Lung (tissue), 12 donors: Measurements from ENCODE around the gene GABARAP. TPM values are rescaled to one million over a fixed set of nuclear protein-coding genes. Genes with fewer than 3 reads are reported as not detected.

ENCODE experiments used
- ATAC-seq: fragments of 200-7000 bp; cut with Tn5 transposase; one replicate; pipeline ENCODE4 v1.9.1; 2020; ENCODE audit warnings: moderate number of reproducible peaks; ENCODE audit not compliant: insufficient read depth, low FRiP score
- DNase-seq, 3 donors: peaks; one replicate each; pipeline ENCODE4 v3.0.0-alpha.2; 2013 to 2017
- H3K27ac ChIP-seq, 2 donors: one replicate each; pipeline ENCODE4 v1.5.1; 2013; ENCODE audit warnings: mild to moderate bottlenecking in 2 of 2, moderate library complexity in 2 of 2, control low read depth in 1 of 2, inconsistent platforms in 1 of 2, low read depth in 1 of 2, low read length in 1 of 2
- H3K27me3 ChIP-seq, 3 donors: one replicate each; pipeline ENCODE4 v1.5.1; 2013; ENCODE audit warnings: low read length in 2 of 3; ENCODE audit not compliant: control insufficient read depth in 3 of 3, insufficient read depth in 3 of 3
- H3K36me3 ChIP-seq, 4 donors: one replicate each; pipeline ENCODE4 v1.5.1; 2013; ENCODE audit warnings: low read length in 4 of 4, mild to moderate bottlenecking in 1 of 4, moderate library complexity in 1 of 4; ENCODE audit not compliant: control insufficient read depth in 4 of 4, insufficient read depth in 4 of 4
- H3K4me1 ChIP-seq, 5 donors: one replicate each; pipeline ENCODE4 v1.5.1; 2013; ENCODE audit warnings: low read length in 5 of 5, mild to moderate bottlenecking in 2 of 5, moderate library complexity in 1 of 5; ENCODE audit not compliant: control insufficient read depth in 5 of 5, insufficient read depth in 5 of 5
- H3K4me3 ChIP-seq: one replicate; pipeline ENCODE4 v1.5.1; 2013; ENCODE audit warnings: mild to moderate bottlenecking, control low read depth, moderate library complexity
- H3K9ac ChIP-seq, 2 donors: one replicate each; pipeline ENCODE4 v1.5.1; 2013; ENCODE audit warnings: low read length in 2 of 2, control low read depth in 1 of 2; ENCODE audit not compliant: insufficient read depth in 1 of 2
- H3K9me3 ChIP-seq, 4 donors: one replicate each; pipeline ENCODE4 v1.5.1; 2013; ENCODE audit warnings: low read length in 3 of 4, mild to moderate bottlenecking in 1 of 4, moderate library complexity in 1 of 4; ENCODE audit not compliant: control insufficient read depth in 4 of 4, insufficient read depth in 3 of 4
- CTCF ChIP-seq: IDR thresholded peaks from 2 replicates; pipeline ENCODE4 v1.5.1; 2012; ENCODE audit warnings: mild to moderate bottlenecking; ENCODE audit errors: control extremely low read depth, extremely low read depth
- WGBS, 2 donors: extraction: QIAGEN DNeasy Blood & Tissue Kit; methylation state at CpG; one replicate each; pipeline ENCODE4 v1.1.7; 2013; 5-methylcytosine and 5-hydroxymethylcytosine counted together
- polyA plus RNA-seq, 2 donors: library from polyadenylated mRNA; stranded (reverse); fragments of 200-250 nt; gene quantifications; one replicate each; pipeline ENCODE4 v1.2.1, GENCODE V29; 2013
- total RNA-seq, 2 donors: library from RNA; depleted of rRNA in 1 of 2; stranded (reverse); fragments of >200 nt in 1 of 2; gene quantifications; one replicate each; pipeline ENCODE4 v1.2.1, GENCODE V29; 2014 to 2021
- donor health status: control.
- donor health status: control.
- donor health status: Bipolar disorder and iron deficiency.
- donor health status: healthy.
- donor health status: DM: yes; HTN: yes; CAD: no.

Gene GABARAP
- total and polyA plus RNA-seq, 4 donors: 315 to 1,149 (median 685) TPM

GRCh38 chr17:7240375-7240774 is 1.9 kb downstream of the GABARAP start:
- WGBS, 2 donors: 44 to 57% methylated on average over 4 of the region's 4 CpGs
- H3K4me1 ChIP-seq: peaks cover 4 to 34% (median 14%) of the 10 kb centered on the region in 5 donors
- H3K9me3 ChIP-seq: no peaks in the 10 kb centered on the region
- H3K36me3 ChIP-seq: peaks cover 6 to 33% (median 27%) of the 10 kb centered on the region in 4 donors
- TF ChIP-seq CTCF: no peak
- peak overlapping the region in 1 of 2 donors; percentile 29 for H3K9ac ChIP-seq
- no peak overlapping the region for H3K4me3 ChIP-seq
- peak overlapping the region in 1 of 2 donors; percentile 51 for H3K27ac ChIP-seq
- no peak for ATAC-seq
- no peaks in the 10 kb centered on the region for H3K27me3 ChIP-seq
- DNase-seq: no peak

DNA sequence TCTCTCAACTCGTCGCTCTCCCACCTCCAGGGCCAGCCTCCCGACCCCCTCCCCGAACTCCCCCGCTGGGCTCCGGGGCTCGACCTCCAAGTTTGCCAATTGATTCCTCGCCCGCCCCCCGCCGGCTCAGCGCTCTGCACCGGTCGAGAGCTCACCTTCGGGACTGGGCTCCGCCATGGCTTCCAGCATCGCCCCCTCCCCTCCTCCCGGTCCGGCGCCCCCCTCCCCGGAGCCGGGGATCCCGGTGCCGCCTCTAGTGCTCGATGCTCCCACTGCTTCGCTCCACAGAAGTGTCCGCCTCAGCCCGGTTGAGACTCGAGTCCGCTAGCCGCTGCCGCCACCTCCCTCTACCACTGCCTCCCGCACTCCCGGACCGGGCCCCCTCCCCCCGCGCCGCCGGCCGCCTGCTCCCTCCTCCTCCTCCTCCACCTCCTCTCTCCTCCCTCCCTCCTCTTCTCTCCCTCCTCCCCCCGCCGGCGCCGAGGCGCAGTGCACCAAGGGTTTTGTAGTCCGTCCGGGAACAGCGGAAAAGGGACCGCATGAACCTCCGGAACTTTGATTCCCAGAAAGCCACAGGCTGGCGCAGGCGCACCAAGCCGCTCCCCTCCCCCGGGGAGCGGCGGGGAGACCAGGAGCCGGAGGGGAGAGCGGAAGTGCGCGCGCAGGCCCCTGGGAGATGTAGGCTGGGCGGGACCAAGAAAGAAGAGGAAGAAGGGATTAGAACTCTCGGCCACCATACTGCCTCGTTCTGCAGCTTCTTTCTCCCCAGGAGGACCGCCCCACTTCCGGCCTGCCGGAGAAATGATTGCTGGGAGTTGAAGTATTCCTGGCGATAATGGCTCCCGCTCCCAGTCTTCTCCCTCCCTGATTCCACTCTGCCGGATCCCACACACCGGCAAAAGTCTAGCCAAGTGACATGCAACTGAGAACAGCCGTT is 2.9 kb downstream of the GABARAP start, which contains the start of gene PHF23:
Gene PHF23, minus strand, starts transcription at position 367 of the 937 bp plus-strand sequence. Its CDS starts 178 bp downstream, at position 189.
- no peaks in the 10 kb centered on the region for H3K27me3 ChIP-seq
- H3K27ac ChIP-seq: peak within 1 kb of the TSS; percentile 87 to 88
- whole genome bisulfite sequencing, 2 donors: 1% methylated on average over 66 to 72 of the region's 72 CpGs
- H3K9ac ChIP-seq: peak within 1 kb of the TSS; percentile 29 to 49
- H3K4me3 ChIP-seq: peak within 1 kb of the TSS; percentile 92
- H3K9me3 ChIP-seq: no peaks in the 10 kb centered on the region
- TF ChIP-seq CTCF: no peak
- peaks cover 4 to 40% (median 14%) of the 10 kb centered on the region in 5 donors for H3K4me1 ChIP-seq
- peak; percentile 100 for DNase-seq
- H3K36me3 ChIP-seq: peaks cover 6 to 32% (median 27%) of the 10 kb centered on the region in 4 donors
- peak; percentile 66 for ATAC-seq

DNA sequence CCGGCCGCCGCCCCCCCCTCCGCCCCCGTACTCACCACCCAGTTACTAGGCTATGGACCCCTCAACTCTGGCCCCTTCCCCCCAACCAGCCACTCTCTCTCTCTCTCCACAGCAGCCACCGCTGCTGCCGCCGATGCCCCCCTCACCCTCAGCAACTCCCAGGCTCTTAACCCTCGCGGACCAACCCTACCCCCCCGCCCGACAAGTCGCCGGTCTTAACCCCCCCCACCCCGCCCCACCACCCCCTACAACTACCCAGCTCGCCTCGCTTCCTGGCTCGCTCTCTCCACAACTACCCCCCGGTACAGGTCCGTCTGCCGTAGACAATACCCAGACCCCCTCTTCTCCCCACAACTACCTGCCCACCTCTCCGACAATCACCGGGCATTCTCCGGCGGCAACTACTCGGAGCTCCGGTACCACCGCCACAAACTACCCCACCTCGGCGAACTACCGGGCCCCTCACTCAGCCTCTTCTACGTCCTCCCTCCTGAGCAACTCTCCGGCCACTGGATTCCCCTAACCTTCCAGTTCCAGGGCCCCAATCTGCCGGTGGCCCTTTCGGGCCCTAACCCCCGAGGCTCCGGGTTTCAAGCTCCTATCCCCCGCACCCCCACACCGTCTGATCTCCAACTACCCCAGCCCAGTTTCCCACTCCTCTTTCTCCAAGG is 3.7 kb downstream of the GABARAP start:
- Histone ChIP-seq H3K36me3 (peaks cover 6 to 28% (median 24%) of the 10 kb centered on the region in 4 donors), H3K9me3 (no peaks in the 10 kb centered on the region), H3K4me1 (peaks cover 4 to 40% (median 14%) of the 10 kb centered on the region in 5 donors), H3K27me3 (no peaks in the 10 kb centered on the region), H3K27ac (peak overlapping the region; percentile 87 to 88), H3K4me3 (peak overlapping the region; percentile 92), H3K9ac (peak overlapping the region in 1 of 2 donors; percentile 49)
- ATAC-seq (no peak), DNase-seq (peak; percentile 13 to 53 (median 37))
- TF ChIP-seq CTCF: no peak
- WGBS, 2 donors: 1% methylated on average over 29 to 39 of the region's 39 CpGs
